Body of pancreas (tissue), 4 donors: ENCODE data around the gene SELE.

Experiments
- POLR2A ChIP-seq, 3 donors: fragments of 450-650 bp; IDR thresholded peaks; one replicate each; pipeline ENCODE4 v1.6.1; 2016; ENCODE audit warnings: antibody characterized with exemption in 3 of 3, mild to moderate bottlenecking in 2 of 3
- TF ChIP-seq, protein P1 (sequence below), 7 experiments: fragments of 450-650 bp in 4 of 7; fragments of 200-600 bp in 3 of 7; sonication (generic) in 3 of 7; IDR thresholded peaks; one replicate each; pipeline ENCODE4 v1.5.1; 2016 to 2019; ENCODE audit warnings: antibody characterized with exemption in 7 of 7

- TF ChIP-seq, protein P1, sequence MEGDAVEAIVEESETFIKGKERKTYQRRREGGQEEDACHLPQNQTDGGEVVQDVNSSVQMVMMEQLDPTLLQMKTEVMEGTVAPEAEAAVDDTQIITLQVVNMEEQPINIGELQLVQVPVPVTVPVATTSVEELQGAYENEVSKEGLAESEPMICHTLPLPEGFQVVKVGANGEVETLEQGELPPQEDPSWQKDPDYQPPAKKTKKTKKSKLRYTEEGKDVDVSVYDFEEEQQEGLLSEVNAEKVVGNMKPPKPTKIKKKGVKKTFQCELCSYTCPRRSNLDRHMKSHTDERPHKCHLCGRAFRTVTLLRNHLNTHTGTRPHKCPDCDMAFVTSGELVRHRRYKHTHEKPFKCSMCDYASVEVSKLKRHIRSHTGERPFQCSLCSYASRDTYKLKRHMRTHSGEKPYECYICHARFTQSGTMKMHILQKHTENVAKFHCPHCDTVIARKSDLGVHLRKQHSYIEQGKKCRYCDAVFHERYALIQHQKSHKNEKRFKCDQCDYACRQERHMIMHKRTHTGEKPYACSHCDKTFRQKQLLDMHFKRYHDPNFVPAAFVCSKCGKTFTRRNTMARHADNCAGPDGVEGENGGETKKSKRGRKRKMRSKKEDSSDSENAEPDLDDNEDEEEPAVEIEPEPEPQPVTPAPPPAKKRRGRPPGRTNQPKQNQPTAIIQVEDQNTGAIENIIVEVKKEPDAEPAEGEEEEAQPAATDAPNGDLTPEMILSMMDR (IDR thresholded peaks at IDR 0.05) = no peak
- TF ChIP-seq POLR2A (IDR thresholded peaks at IDR 0.05) = no peak
Measured at GRCh38 chr1:169699707-169700106, 34.2 kb downstream of the SELE start.
